Sigmoid colon (tissue), 7 donors: ENCODE data around the gene MINK1. TPM values are rescaled to one million over a fixed set of nuclear protein-coding genes. Genes with fewer than 3 reads are reported as not detected.

Source experiments
- DNase-seq: peaks from one replicate; pipeline ENCODE4 v3.0.0-alpha.2; 2019
- H3K27ac ChIP-seq, 4 donors: fragments of 200-600 bp; sonication (generic); one replicate each; pipeline ENCODE4 v1.5.1; 2016 to 2019; ENCODE audit warnings: mild to moderate bottlenecking in 1 of 4
- H3K27me3 ChIP-seq, 3 donors: fragments of 200-600 bp; sonication (generic); one replicate each; pipeline ENCODE4 v1.5.1; 2019; ENCODE audit warnings: mild to moderate bottlenecking in 1 of 3
- H3K36me3 ChIP-seq, 4 donors: fragments of 200-600 bp; sonication (generic); one replicate each; pipeline ENCODE4 v1.5.1; 2016 to 2019
- H3K4me1 ChIP-seq, 4 donors: fragments of 200-600 bp; sonication (generic); one replicate each; pipeline ENCODE4 v1.5.1; 2017 to 2019
- H3K4me3 ChIP-seq, 4 donors: fragments of 200-600 bp; sonication (generic); one replicate each; pipeline ENCODE4 v1.5.1; 2017 to 2019; ENCODE audit warnings: mild to moderate bottlenecking in 2 of 4, moderate library complexity in 1 of 4
- H3K9me3 ChIP-seq, 4 donors: fragments of 200-600 bp in 3 of 4; sonication (generic) in 3 of 4; one replicate each; pipeline versions ENCODE4 v1.5.1 to v1.6.1; 2013 to 2019
- EP300 ChIP-seq, 4 donors: sonication (generic); formaldehyde crosslinking; IDR thresholded peaks; one replicate each; pipeline ENCODE4 v1.6.1; 2017; ENCODE audit warnings: antibody characterized with exemption in 4 of 4
- POLR2A ChIP-seq, 2 donors: fragments of 450-650 bp; IDR thresholded peaks; one replicate each; pipeline ENCODE4 v1.6.1; 2016; ENCODE audit warnings: antibody characterized with exemption in 2 of 2, mild to moderate bottlenecking in 2 of 2, moderate library complexity in 2 of 2
- POLR2AphosphoS5 ChIP-seq, 4 donors: sonication (generic); formaldehyde crosslinking; IDR thresholded peaks; one replicate each; pipeline ENCODE4 v1.6.1; 2017; ENCODE audit warnings: antibody characterized with exemption in 4 of 4
- WGBS, 2 donors: extraction: QIAGEN DNeasy Blood & Tissue Kit; methylation state at CpG; one replicate each; pipeline ENCODE4 v1.1.7; 2013; 5-methylcytosine and 5-hydroxymethylcytosine counted together
- intact Hi-C: fragments of 100-400 bp; cut with DNase I; formaldehyde crosslinking; loops from one replicate; pipeline ENCODE4 v1.15.1; 2023
- polyA plus RNA-seq, 3 donors: library from polyadenylated mRNA; stranded (reverse); fragments of 200-250 nt; gene quantifications; one replicate each; pipeline ENCODE4 v1.2.3, GENCODE V29; 2013
- total RNA-seq, 4 donors: library from RNA; depleted of rRNA; stranded (reverse); fragments of >200 nt; gene quantifications; one replicate each; pipeline ENCODE4 v1.1.0, GENCODE V29; 2016
- TF ChIP-seq, protein P1 (sequence below), 4 experiments: fragments of 450-650 bp in 3 of 4; fragments of 200-600 bp in 1 of 4; IDR thresholded peaks; one replicate each; pipeline ENCODE4 v1.5.1; 2016 to 2019; ENCODE audit warnings: antibody characterized with exemption in 4 of 4, mild to moderate bottlenecking in 3 of 4, moderate library complexity in 2 of 4
- donor health status: healthy with polysubstance abuse.
- donor health status: Bipolar disorder and iron deficiency.
- donor health status: healthy.

Gene MINK1
- total RNA-seq (10 to 100 TPM; 17.1 to 43.8 (median 21.0) TPM), polyA plus RNA-seq (100 to 1,000 TPM in 1 of 3 donors, 10 to 100 TPM in 2; 45.0 to 117 (median 63.8) TPM)

DNA sequence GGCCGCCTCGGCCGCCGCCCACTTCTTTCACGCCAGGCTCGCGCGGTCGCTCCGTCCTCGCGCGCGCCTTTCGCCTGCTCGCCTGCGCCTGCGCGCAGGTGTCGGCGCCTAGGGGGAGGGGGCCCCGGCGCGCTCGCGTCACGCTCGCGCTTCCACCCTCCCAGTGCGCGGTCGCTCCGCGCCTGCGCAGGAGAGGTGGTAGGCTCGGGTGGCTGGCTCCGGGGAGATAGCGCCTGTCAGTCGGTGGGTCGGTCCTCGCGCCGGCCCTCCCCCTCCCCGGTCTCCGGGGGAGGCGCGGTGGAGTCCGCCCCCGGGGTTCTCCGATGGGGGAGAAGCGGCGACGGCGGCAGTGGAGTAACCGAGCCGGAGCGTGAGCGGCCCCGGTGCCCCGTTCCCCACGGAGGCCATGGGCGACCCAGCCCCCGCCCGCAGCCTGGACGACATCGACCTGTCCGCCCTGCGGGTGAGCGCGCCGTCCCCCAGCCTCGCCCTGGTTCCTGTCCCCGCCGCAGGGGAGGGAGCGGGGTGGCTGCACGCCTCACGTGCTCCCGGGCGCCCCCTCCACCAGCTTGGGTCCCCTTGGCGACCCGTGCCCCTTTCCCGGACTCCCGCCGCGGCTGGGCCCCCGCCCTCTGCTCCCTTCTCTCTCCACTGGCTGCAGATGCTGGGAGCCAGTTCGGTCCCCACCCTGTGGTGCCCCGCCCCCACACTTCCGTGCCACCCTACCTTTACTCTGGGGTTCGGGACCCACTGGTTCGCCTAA, at the start of gene MINK1:
Gene MINK1 (plus strand): TSS at position 163 of the 763 bp plus-strand sequence. CDS start 244 bp downstream, at position 407.
- 0% methylated on average over 91 of the region's 91 CpGs for WGBS, 2 donors

GRCh38 chr17:4785311-4786105, 47.6 kb upstream of the MINK1 start:
- Histone ChIP-seq H3K4me3 (peak overlapping the region; percentile 0 to 44 (median 34)), H3K4me1 (peaks cover 0 to 47% (median 41%) of the 10 kb centered on the region in 4 donors), H3K9me3 (no peaks in the 10 kb centered on the region), H3K36me3 (no peaks in the 10 kb centered on the region), H3K27me3 (peaks cover 9 to 55% (median 18%) of the 10 kb centered on the region in 3 donors), H3K27ac (no peak overlapping the region)
- intact Hi-C loops, result loop anchor here (2.0 to 5.0 kb wide), 3 partner anchors 47 to 202 kb away; partner anchors contain the start of genes ARRB2, CAMTA2, CXCL16 and ZMYND15
- 10 to 38% methylated on average over 61 of the region's 61 CpGs for WGBS, 2 donors
- no peak for DNase-seq
- TF ChIP-seq POLR2AphosphoS5 (IDR thresholded peaks at IDR 0.05) (no peak), EP300 (IDR thresholded peaks at IDR 0.05) (no peak), POLR2A (IDR thresholded peaks at IDR 0.05) (no peak)
- TF ChIP-seq, protein P1, sequence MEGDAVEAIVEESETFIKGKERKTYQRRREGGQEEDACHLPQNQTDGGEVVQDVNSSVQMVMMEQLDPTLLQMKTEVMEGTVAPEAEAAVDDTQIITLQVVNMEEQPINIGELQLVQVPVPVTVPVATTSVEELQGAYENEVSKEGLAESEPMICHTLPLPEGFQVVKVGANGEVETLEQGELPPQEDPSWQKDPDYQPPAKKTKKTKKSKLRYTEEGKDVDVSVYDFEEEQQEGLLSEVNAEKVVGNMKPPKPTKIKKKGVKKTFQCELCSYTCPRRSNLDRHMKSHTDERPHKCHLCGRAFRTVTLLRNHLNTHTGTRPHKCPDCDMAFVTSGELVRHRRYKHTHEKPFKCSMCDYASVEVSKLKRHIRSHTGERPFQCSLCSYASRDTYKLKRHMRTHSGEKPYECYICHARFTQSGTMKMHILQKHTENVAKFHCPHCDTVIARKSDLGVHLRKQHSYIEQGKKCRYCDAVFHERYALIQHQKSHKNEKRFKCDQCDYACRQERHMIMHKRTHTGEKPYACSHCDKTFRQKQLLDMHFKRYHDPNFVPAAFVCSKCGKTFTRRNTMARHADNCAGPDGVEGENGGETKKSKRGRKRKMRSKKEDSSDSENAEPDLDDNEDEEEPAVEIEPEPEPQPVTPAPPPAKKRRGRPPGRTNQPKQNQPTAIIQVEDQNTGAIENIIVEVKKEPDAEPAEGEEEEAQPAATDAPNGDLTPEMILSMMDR (IDR thresholded peaks at IDR 0.05), result no peak

More for the DNA sequence above, at the start of gene MINK1:
- peaks cover 0 to 34% (median 18%) of the 10 kb centered on the region in 4 donors for H3K4me1 ChIP-seq
- intact Hi-C loops, result loop anchor here (2.0 to 5.0 kb wide), 3 partner anchors 36 to 121 kb away; partner anchors contain the start of genes ARRB2 and PSMB6
- no peaks in the 10 kb centered on the region for H3K27me3 ChIP-seq
- TF ChIP-seq, protein P1 (IDR thresholded peaks at IDR 0.05), result no peak
- TF ChIP-seq EP300 (IDR thresholded peaks at IDR 0.05), result no peak
- peak; percentile 65 to 73 for TF ChIP-seq POLR2A (IDR thresholded peaks at IDR 0.05)
- TF ChIP-seq POLR2AphosphoS5 (IDR thresholded peaks at IDR 0.05), result peak; percentile 85 to 90 (median 90)
- peak; percentile 94 for DNase-seq
- peak within 1 kb of the TSS; percentile 85 to 94 (median 88) for H3K27ac ChIP-seq
- H3K36me3 ChIP-seq, result no peaks in the 10 kb centered on the region
- no peaks in the 10 kb centered on the region for H3K9me3 ChIP-seq
- H3K4me3 ChIP-seq, result peak within 1 kb of the TSS; percentile 75 to 99 (median 84)

GRCh38 chr17:4786106-4786511, 47.0 kb upstream of the MINK1 start, which contains the start of gene VMO1:
Gene VMO1, minus strand, starts transcription at chr17:4786364. Its CDS starts 12 bp downstream, at chr17:4786352.
- peaks cover 9 to 49% (median 18%) of the 10 kb centered on the region in 3 donors for H3K27me3 ChIP-seq
- TF ChIP-seq POLR2AphosphoS5 (IDR thresholded peaks at IDR 0.05) (peak in 1 of 4 donors; percentile 20), EP300 (IDR thresholded peaks at IDR 0.05) (no peak), POLR2A (IDR thresholded peaks at IDR 0.05) (no peak)
- TF ChIP-seq, protein P1 (IDR thresholded peaks at IDR 0.05), result no peak
- DNase-seq, result peak; percentile 74

DNA sequence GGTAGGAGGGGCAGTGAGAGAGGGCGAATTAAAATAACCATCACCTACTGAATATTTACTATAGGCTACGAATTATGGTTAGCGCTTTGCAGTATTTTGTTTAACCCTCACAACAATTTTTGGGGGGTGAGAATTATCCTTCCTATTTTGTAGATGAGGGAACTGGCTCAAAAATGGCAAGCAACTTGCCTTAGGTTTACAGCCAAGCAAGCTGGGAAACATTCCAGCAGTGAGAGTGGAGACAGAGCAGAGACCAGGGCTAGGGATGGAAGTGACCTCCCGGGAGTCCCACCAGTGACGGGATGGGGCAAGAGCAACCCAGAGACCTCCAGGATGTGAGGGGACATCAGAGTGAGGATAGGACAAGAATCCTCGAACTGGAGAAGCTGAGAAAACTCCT, 46.6 kb upstream of the MINK1 start:
- 17 to 22% methylated on average over 6 of the region's 6 CpGs for WGBS, 2 donors
- no peak for TF ChIP-seq EP300 (IDR thresholded peaks at IDR 0.05)
- Histone ChIP-seq H3K4me3 (peak overlapping the region in 3 of 4 donors; percentile 26 to 44 (median 41)), H3K4me1 (peaks cover 0 to 50% (median 45%) of the 10 kb centered on the region in 4 donors), H3K36me3 (no peaks in the 10 kb centered on the region), H3K27me3 (peaks cover 7 to 45% (median 17%) of the 10 kb centered on the region in 3 donors), H3K9me3 (no peaks in the 10 kb centered on the region), H3K27ac (peak overlapping the region in 1 of 4 donors; percentile 27)
- DNase-seq, result no peak
- intact Hi-C loops, result loop anchor here (2.0 to 5.0 kb wide), 3 partner anchors 48 to 201 kb away; partner anchors contain the start of genes ARRB2, CAMTA2, CXCL16 and ZMYND15

More at GRCh38 chr17:4786106-4786511, 47.0 kb upstream of the MINK1 start, which contains the start of gene VMO1:
- intact Hi-C loops, result loop anchor here (2.0 to 5.0 kb wide), 3 partner anchors 47 to 201 kb away; partner anchors contain the start of genes ARRB2, CAMTA2, CXCL16 and ZMYND15
- peak within 1 kb of the TSS in 3 of 4 donors; percentile 21 to 54 (median 27) for H3K27ac ChIP-seq
- H3K36me3 ChIP-seq, result no peaks in the 10 kb centered on the region
- no peaks in the 10 kb centered on the region for H3K9me3 ChIP-seq
- peak within 1 kb of the TSS; percentile 0 to 44 (median 34) for H3K4me3 ChIP-seq
- 10 to 24% methylated on average over 24 of the region's 24 CpGs for WGBS, 2 donors
- H3K4me1 ChIP-seq, result peaks cover 0 to 50% (median 45%) of the 10 kb centered on the region in 4 donors
